PC-9 (cell line): ENCODE results near the gene TMCO4. TPM values are rescaled to one million over a fixed set of nuclear protein-coding genes. Genes with fewer than 3 reads are reported as not detected.

ENCODE experiments used
- BruUV-seq: library from RNA; stranded (reverse); fragments of 400-500 nt; replicated peaks from 2 replicates; lab custom pipeline; 2021; lab: Mats Ljungman, UMichigan
- CTCF ChIA-PET: fragments of 300-600 bp; sonication (Branson Sonifier 250); formaldehyde crosslinking; loops from one replicate; lab custom pipeline; 2022; ENCODE audit warnings: antibody characterized with exemption; lab: Charles Lee
- POLR2A ChIA-PET: fragments of 300-600 bp; sonication (Branson Sonifier 250); formaldehyde crosslinking; loops from one replicate; lab custom pipeline; 2022; ENCODE audit warnings: antibody characterized with exemption; ENCODE audit not compliant: unreplicated experiment; lab: Charles Lee
- DNase-seq, 2 experiments: peaks; one replicate each; pipeline versions ENCODE4 v3.0.0 to v3.0.0-alpha.2; 2015 to 2022; ENCODE audit warnings: mixed read lengths in 1 of 2
- H2AFZ ChIP-seq: fragments of 200-600 bp; sonication (generic); 2 replicates; pipeline ENCODE4 v1.8.1; 2017; ENCODE audit warnings: antibody characterized with exemption
- H3F3A ChIP-seq: fragments of 200-600 bp; sonication (generic); 2 replicates; pipeline ENCODE4 v1.8.1; 2017; ENCODE audit warnings: antibody characterized with exemption, mild to moderate bottlenecking, low read depth; ENCODE audit not compliant: insufficient read depth
- H3K27ac ChIP-seq: fragments of 200-600 bp; sonication (generic); 2 replicates; pipeline ENCODE4 v1.6.1; 2016; ENCODE audit warnings: mixed run types
- H3K27me3 ChIP-seq: fragments of 200-600 bp; sonication (generic); 2 replicates; pipeline ENCODE4 v1.6.1; 2016; ENCODE audit warnings: low read depth, mixed run types; ENCODE audit not compliant: insufficient read depth
- H3K36me3 ChIP-seq: fragments of 200-600 bp; sonication (generic); 2 replicates; pipeline ENCODE4 v1.6.1; 2016; ENCODE audit warnings: low read depth, mixed run types
- H3K4me1 ChIP-seq: fragments of 200-600 bp; sonication (generic); replicated peaks from 2 replicates; pipeline ENCODE4 v1.6.1; 2016; ENCODE audit warnings: mixed run types; ENCODE audit not compliant: insufficient read depth
- H3K4me2 ChIP-seq: fragments of 200-600 bp; sonication (generic); 2 replicates; pipeline ENCODE4 v1.6.1; 2017; ENCODE audit warnings: mixed run types
- H3K4me3 ChIP-seq: fragments of 200-600 bp; sonication (generic); 2 replicates; pipeline ENCODE4 v1.6.1; 2016; ENCODE audit warnings: mixed run types
- H3K79me2 ChIP-seq: fragments of 200-600 bp; sonication (generic); 2 replicates; pipeline ENCODE4 v1.6.1; 2017; ENCODE audit warnings: low read depth, mixed run types
- H3K9me2 ChIP-seq: fragments of 200-600 bp; sonication (generic); 2 replicates; pipeline ENCODE4 v1.8.1; 2017; ENCODE audit warnings: mild to moderate bottlenecking; ENCODE audit not compliant: insufficient read depth
- H3K9me3 ChIP-seq: fragments of 200-600 bp; sonication (generic); 2 replicates; pipeline ENCODE4 v1.8.1; 2016; ENCODE audit warnings: low read depth; ENCODE audit not compliant: insufficient read depth
- H4K20me1 ChIP-seq: fragments of 200-600 bp; sonication (generic); 2 replicates; pipeline ENCODE4 v1.8.1; 2017; ENCODE audit not compliant: insufficient read depth
- CTCF ChIP-seq: fragments of 200-600 bp; sonication (generic); conservative IDR thresholded peaks from 2 replicates; pipeline ENCODE4 v1.6.1; 2017; ENCODE audit warnings: mixed run types, antibody characterized with exemption, mild to moderate bottlenecking, moderate library complexity
- EZH2 ChIP-seq: fragments of 200-600 bp; sonication (generic); IDR thresholded peaks from 2 replicates; pipeline ENCODE4 v1.8.0; 2017; ENCODE audit warnings: antibody characterized with exemption, low read depth
- intact Hi-C: fragments of 100-400 bp; cut with micrococcal nuclease; formaldehyde crosslinking; loops from one replicate; pipeline ENCODE4 v1.10.0; 2022; ENCODE audit not compliant: unreplicated experiment
- total RNA-seq: library from RNA; stranded (reverse); gene quantifications from 2 replicates; pipeline ENCODE4 v1.2.3, GENCODE V29; 2021

The TMCO4 gene
- total RNA-seq, 1 experiment from 2014 or later = 22.6 TPM

DNA sequence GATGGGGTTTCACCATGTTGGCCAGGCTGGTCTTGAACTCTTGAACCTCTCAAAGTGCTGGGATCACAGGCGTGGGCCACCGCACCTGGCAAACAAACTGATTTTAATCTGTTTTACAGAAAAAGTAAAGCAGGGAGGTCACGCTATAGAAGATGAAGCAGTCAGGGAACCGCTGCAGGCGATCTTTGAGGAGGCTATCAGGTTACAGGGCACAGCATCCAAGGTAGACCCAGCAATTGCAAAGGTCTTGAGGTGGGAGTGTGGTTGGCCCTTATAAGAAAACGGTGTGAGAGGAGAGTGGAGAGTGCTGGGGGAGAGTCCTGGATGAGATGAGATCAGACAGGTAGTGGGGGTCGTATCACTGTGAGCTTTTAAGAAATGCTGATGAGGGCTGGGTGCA lies 2.6 kb upstream of the TMCO4 start:
- no peak overlapping the region for H3K4me3 ChIP-seq
- ChIA-PET POLR2A (no interaction called here), CTCF (no interaction called here)
- no peaks in the 10 kb centered on the region for H3K9me2 ChIP-seq
- H3K4me1 ChIP-seq = peaks cover 9% of the 10 kb centered on the region; the same call in 1 of the 2 replicates
- no peaks in the 10 kb centered on the region for H3K79me2 ChIP-seq
- BruUV-seq = no TSS peak
- intact Hi-C loops = loop anchor here (10.0 kb wide), 1 partner anchor 63 kb away; no protein-coding TSS in a partner anchor
- TF ChIP-seq EZH2 (no peak), CTCF (no peak)
- no peak overlapping the region for H2AFZ ChIP-seq
- no peaks in the 10 kb centered on the region for H4K20me1 ChIP-seq
- H3K9me3 ChIP-seq = no peaks in the 10 kb centered on the region
- DNase-seq = no peak
- 0 out of 2 replicates have a peak, but pooled peaks cover 4% of the 10 kb centered on the region for H3F3A ChIP-seq
- H3K4me2 ChIP-seq = no peak overlapping the region
- H3K27me3 ChIP-seq = no peaks in the 10 kb centered on the region
- no peaks in the 10 kb centered on the region for H3K36me3 ChIP-seq
- H3K27ac ChIP-seq = no peak overlapping the region

DNA sequence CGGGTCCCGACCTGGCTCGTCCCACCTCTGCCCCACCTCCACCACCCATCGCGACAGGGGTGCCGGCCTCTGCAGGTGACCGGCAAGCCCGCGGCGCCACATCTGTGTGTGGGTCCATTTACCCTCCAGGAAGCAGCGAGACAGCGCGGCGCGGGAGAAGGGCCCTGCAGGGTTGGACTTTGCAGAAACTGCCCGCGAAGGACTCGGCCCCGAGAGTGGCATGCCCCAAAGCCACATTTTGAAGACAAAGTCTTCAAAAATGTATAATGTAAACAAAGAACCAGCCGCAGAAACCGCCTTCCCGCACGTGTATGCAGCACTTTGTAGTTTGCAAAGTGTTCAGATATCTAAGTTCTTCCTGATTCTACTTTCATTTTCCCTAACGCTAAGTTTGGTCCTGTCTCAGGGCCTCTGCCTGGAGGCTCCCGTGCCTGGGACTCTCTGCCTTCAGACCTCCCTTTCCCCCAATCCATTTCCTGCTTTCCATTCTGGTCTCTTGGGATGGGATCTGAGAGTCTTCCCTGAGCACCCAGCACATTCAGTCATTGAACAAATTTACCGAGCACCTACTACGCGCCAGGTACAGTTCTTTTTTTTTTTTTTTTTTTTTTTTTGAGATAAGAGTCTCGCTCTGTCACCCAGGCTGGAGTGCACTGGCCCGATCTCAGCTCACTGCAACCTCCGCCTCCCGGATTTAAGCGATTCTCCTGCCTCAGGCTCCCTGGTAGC lies 524 bp upstream of the TMCO4 start:
- Histone ChIP-seq H3K9me2 (no peaks in the 10 kb centered on the region), H2AFZ (peak overlapping the region; percentile 83), H3F3A (0 out of 2 replicates have a peak, but pooled peaks cover 4% of the 10 kb centered on the region), H3K4me3 (peak overlapping the region; percentile 74), H3K4me1 (peaks cover 9% of the 10 kb centered on the region; the same call in 1 of the 2 replicates), H3K79me2 (no peaks in the 10 kb centered on the region), H3K36me3 (no peaks in the 10 kb centered on the region), H3K27me3 (no peaks in the 10 kb centered on the region), H4K20me1 (no peaks in the 10 kb centered on the region), H3K4me2 (peak overlapping the region; percentile 84), H3K9me3 (no peaks in the 10 kb centered on the region), H3K27ac (no peak overlapping the region)
- intact Hi-C loops = loop anchor here (10.0 kb wide), 1 partner anchor 65 kb away; no protein-coding TSS in a partner anchor
- BruUV-seq = TSS peak; percentile 75
- peak; percentile 52 to 55 for DNase-seq
- no peak for TF ChIP-seq CTCF
- no peak for TF ChIP-seq EZH2
- ChIA-PET CTCF (interaction anchor here (0.6 kb wide), 1 partner anchor 77 kb away, joined by 5 read pairs; no protein-coding TSS in a partner anchor), POLR2A (no interaction called here)

- Histone ChIP-seq H3K4me2 (peak overlapping the region; percentile 84), H3K9me3 (no peaks in the 10 kb centered on the region), H3K79me2 (no peaks in the 10 kb centered on the region), H3K4me3 (peak overlapping the region; percentile 74), H3K4me1 (peaks cover 9% of the 10 kb centered on the region; the same call in 1 of the 2 replicates), H2AFZ (peak overlapping the region; percentile 92; the same call in 1 of the 2 replicates), H4K20me1 (no peaks in the 10 kb centered on the region), H3F3A (0 out of 2 replicates have a peak, but pooled peaks cover 4% of the 10 kb centered on the region), H3K9me2 (no peaks in the 10 kb centered on the region), H3K27ac (no peak overlapping the region), H3K36me3 (no peaks in the 10 kb centered on the region), H3K27me3 (no peaks in the 10 kb centered on the region)
- TF ChIP-seq CTCF (no peak), EZH2 (no peak)
- intact Hi-C loops = loop anchor here (1.0 kb wide), 1 partner anchor 84 kb away; the partner anchor contains the start of gene OTUD3
- BruUV-seq = TSS peak; percentile 66
- ChIA-PET CTCF (interaction anchor here (0.6 kb wide), 1 partner anchor 74 kb away, joined by 5 read pairs; no protein-coding TSS in a partner anchor), POLR2A (no interaction called here)
- no peak for DNase-seq
These were observed 1.1 kb downstream of the TMCO4 start for GRCh38 chr1:19798486-19799229.
